MM.1S (cell line): ENCODE results near the gene WNK1.

Source experiments
- DNase-seq: peaks from one replicate; pipeline ENCODE4 v3.0.0-alpha.2; 2015
- H2AFZ ChIP-seq: fragments of 300-600 bp; sonication (generic); 2 replicates; pipeline ENCODE4 v1.6.0; 2016; ENCODE audit warnings: antibody characterized with exemption, low read length
- H3F3A ChIP-seq: fragments of 300-600 bp; sonication (generic); 2 replicates; pipeline ENCODE4 v1.6.1; 2016; ENCODE audit warnings: mild to moderate bottlenecking, antibody characterized with exemption, low read length, moderate library complexity, mixed read lengths; ENCODE audit not compliant: insufficient read depth
- H3K27ac ChIP-seq: fragments of 300-600 bp; sonication (generic); 2 replicates; pipeline ENCODE4 v1.5.1; 2016; ENCODE audit warnings: mild to moderate bottlenecking, low read length
- H3K27me3 ChIP-seq: fragments of 300-600 bp; sonication (generic); replicated peaks from 2 replicates; pipeline ENCODE4 v1.6.0; 2016; ENCODE audit warnings: low read length; ENCODE audit not compliant: insufficient read depth
- H3K36me3 ChIP-seq: fragments of 300-600 bp; sonication (generic); replicated peaks from 2 replicates; pipeline ENCODE4 v1.6.1; 2016; ENCODE audit warnings: mild to moderate bottlenecking, low read length, mixed read lengths; ENCODE audit not compliant: insufficient read depth
- H3K4me1 ChIP-seq: fragments of 300-600 bp; sonication (generic); 2 replicates; pipeline ENCODE4 v1.6.1; 2016; ENCODE audit warnings: low read length, mixed read lengths
- H3K4me2 ChIP-seq: fragments of 300-600 bp; sonication (generic); 2 replicates; pipeline ENCODE4 v1.6.0; 2016; ENCODE audit warnings: low read depth, low read length
- H3K4me3 ChIP-seq: fragments of 300-600 bp; sonication (generic); 2 replicates; pipeline ENCODE4 v1.5.1; 2016; ENCODE audit warnings: low read length, mixed read lengths
- H3K79me2 ChIP-seq: fragments of 300-600 bp; sonication (generic); 2 replicates; pipeline ENCODE4 v1.6.1; 2016; ENCODE audit warnings: mixed run types, low read length, mixed read lengths
- H3K9ac ChIP-seq: fragments of 300-600 bp; sonication (generic); 2 replicates; pipeline ENCODE4 v1.6.1; 2016; ENCODE audit warnings: low read length, mixed read lengths
- H3K9me2 ChIP-seq: fragments of 300-600 bp; sonication (generic); replicated peaks from 2 replicates; pipeline ENCODE4 v1.6.1; 2016; ENCODE audit warnings: mild to moderate bottlenecking, low read length, mixed read lengths; ENCODE audit not compliant: insufficient read depth
- H3K9me3 ChIP-seq: fragments of 300-600 bp; sonication (generic); replicated peaks from 2 replicates; pipeline ENCODE4 v1.6.1; 2016; ENCODE audit warnings: mild to moderate bottlenecking, low read length, mixed read lengths; ENCODE audit not compliant: insufficient read depth
- H4K20me1 ChIP-seq: fragments of 300-600 bp; sonication (generic); 2 replicates; pipeline ENCODE4 v1.6.1; 2016; ENCODE audit warnings: mild to moderate bottlenecking, low read length, moderate library complexity, mixed read lengths; ENCODE audit not compliant: insufficient read depth
- CTCF ChIP-seq: fragments of 300-600 bp; sonication (generic); IDR thresholded peaks from 2 replicates; pipeline ENCODE4 v1.5.1; 2016; ENCODE audit warnings: antibody characterized with exemption, low read length, mixed read lengths
- EZH2 ChIP-seq: fragments of 300-600 bp; sonication (generic); optimal IDR thresholded peaks from 2 replicates; pipeline ENCODE3; 2017; ENCODE audit warnings: low read depth, mild to moderate bottlenecking, antibody characterized with exemption, low read length, mixed read lengths
- EZH2phosphoT487 ChIP-seq: fragments of 300-600 bp; sonication (generic); IDR thresholded peaks from 2 replicates; pipeline ENCODE4 v1.6.1; 2018; ENCODE audit warnings: antibody characterized with exemption, low read length

Gene WNK1

GRCh38 chr12:938810-939209 lies 186.4 kb downstream of the WNK1 start:
- H3K79me2 ChIP-seq = no peaks in the 10 kb centered on the region
- H4K20me1 ChIP-seq = no peaks in the 10 kb centered on the region

GRCh38 chr12:943051-943450 lies 190.7 kb downstream of the WNK1 start:
- Histone ChIP-seq H4K20me1 (no peaks in the 10 kb centered on the region), H3K36me3 (no peaks in the 10 kb centered on the region), H3K27me3 (no peaks in the 10 kb centered on the region), H3K4me2 (no peak overlapping the region), H3K4me3 (no peak overlapping the region), H3K27ac (no peak overlapping the region), H3K9ac (no peak overlapping the region), H3K9me3 (no peaks in the 10 kb centered on the region), H2AFZ (no peak overlapping the region), H3K79me2 (peaks cover 20% of the 10 kb centered on the region), H3F3A (no peaks in the 10 kb centered on the region; the same call in 1 of the 2 replicates), H3K9me2 (no peaks in the 10 kb centered on the region), H3K4me1 (no peaks in the 10 kb centered on the region)
- no peak for DNase-seq
- no peak for TF ChIP-seq EZH2phosphoT487

More at GRCh38 chr12:938810-939209, 186.4 kb downstream of the WNK1 start:
- Histone ChIP-seq H3K9ac (no peak overlapping the region), H3K9me2 (no peaks in the 10 kb centered on the region), H3K4me1 (no peaks in the 10 kb centered on the region), H3F3A (no peaks in the 10 kb centered on the region; the same call in 1 of the 2 replicates), H3K27ac (no peak overlapping the region), H3K4me2 (no peak overlapping the region), H3K9me3 (no peaks in the 10 kb centered on the region), H3K4me3 (no peak overlapping the region), H2AFZ (no peak overlapping the region), H3K27me3 (no peaks in the 10 kb centered on the region), H3K36me3 (no peaks in the 10 kb centered on the region)
- TF ChIP-seq EZH2phosphoT487 = no peak
- no peak for DNase-seq

- DNase-seq = no peak
- TF ChIP-seq EZH2phosphoT487 = no peak
- no peak for TF ChIP-seq CTCF
- no peaks in the 10 kb centered on the region for H3K9me3 ChIP-seq
- no peak overlapping the region for H3K4me3 ChIP-seq
- no peaks in the 10 kb centered on the region for H3K36me3 ChIP-seq
- H3K4me1 ChIP-seq = no peaks in the 10 kb centered on the region
- no peaks in the 10 kb centered on the region for H4K20me1 ChIP-seq
- no peak overlapping the region for H3K4me2 ChIP-seq
- peaks cover 29% of the 10 kb centered on the region for H3K79me2 ChIP-seq
- H3K9me2 ChIP-seq = no peaks in the 10 kb centered on the region
- peaks cover 8% of the 10 kb centered on the region for H3F3A ChIP-seq
- no peak overlapping the region for H3K9ac ChIP-seq
- no peaks in the 10 kb centered on the region for H3K27me3 ChIP-seq
- H2AFZ ChIP-seq = no peak overlapping the region
- no peak overlapping the region for H3K27ac ChIP-seq
Measured at GRCh38 chr12:944211-944610, 191.8 kb downstream of the WNK1 start.

GRCh38 chr12:946212-946611 lies 193.8 kb downstream of the WNK1 start:
- no peaks in the 10 kb centered on the region for H3K36me3 ChIP-seq
- H3K9ac ChIP-seq = no peak overlapping the region
- no peaks in the 10 kb centered on the region for H3K4me1 ChIP-seq
- no peak for DNase-seq
- H3K9me2 ChIP-seq = no peaks in the 10 kb centered on the region
- H3K27ac ChIP-seq = no peak overlapping the region
- TF ChIP-seq EZH2 (no peak), EZH2phosphoT487 (no peak), CTCF (no peak)
- no peak overlapping the region for H2AFZ ChIP-seq
- H3K4me2 ChIP-seq = no peak overlapping the region
- H3K4me3 ChIP-seq = no peak overlapping the region
- H3F3A ChIP-seq = peaks cover 11% of the 10 kb centered on the region
- H3K79me2 ChIP-seq = peaks cover 29% of the 10 kb centered on the region
- no peaks in the 10 kb centered on the region for H3K27me3 ChIP-seq
- H4K20me1 ChIP-seq = no peaks in the 10 kb centered on the region
- no peaks in the 10 kb centered on the region for H3K9me3 ChIP-seq
